ENCODE measurements around the gene ETFB. TPM values are rescaled to one million over a fixed set of nuclear protein-coding genes. Genes with fewer than 3 reads are reported as not detected.

Gene ETFB
- total RNA-seq, 1 experiment from 2014 or later = 140 TPM

DNA sequence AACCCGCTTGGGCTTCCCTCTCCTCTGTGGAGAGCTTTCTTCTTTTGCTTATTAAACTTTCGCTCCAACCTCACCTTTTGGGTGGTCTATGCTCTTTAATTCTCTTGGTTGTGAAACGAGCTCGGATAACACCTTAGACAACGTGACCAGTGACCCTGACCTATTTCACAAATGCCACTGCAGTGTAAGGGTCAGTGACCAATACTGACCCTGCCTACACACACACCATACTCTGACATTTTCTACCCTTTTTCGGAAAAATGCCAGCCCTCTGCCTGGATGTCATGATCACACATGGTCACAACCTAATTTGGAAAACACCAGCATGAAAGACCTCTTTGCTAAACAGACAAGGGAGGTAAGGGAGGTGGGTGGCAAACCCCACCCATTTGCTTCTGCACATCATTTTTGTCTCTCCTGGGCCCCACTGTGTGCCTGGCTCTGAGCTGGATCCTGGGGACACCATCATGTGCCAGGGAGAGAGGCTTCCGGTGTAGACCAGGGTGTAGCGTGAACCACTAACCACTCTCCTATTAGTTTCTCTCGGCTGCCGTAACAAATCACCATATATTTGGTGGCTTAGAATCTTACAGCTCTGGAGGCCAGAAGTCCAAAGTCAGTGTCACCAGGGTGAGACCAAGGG is 9.9 kb downstream of the ETFB start:
- Histone ChIP-seq H3K4me1 (ENCODE audit: control insufficient read depth in 1 of 2, insufficient read depth in 2 of 2, low read length in 2 of 2) (peaks cover 16 to 25% of the 10 kb centered on the region in 2 experiments), H3K4me3 (replicated peaks in 1 of 2; ENCODE audit: low read depth in 1 of 2, low read length in 2 of 2) (no peak overlapping the region), H3K9me2 (ENCODE audit: insufficient read depth) (no peaks in the 10 kb centered on the region), H3K9me3 (ENCODE audit: control insufficient read depth in 1 of 2, insufficient read depth in 1 of 2, low read depth in 1 of 2, low read length in 2 of 2) (no peaks in the 10 kb centered on the region), H3K4me2 (ENCODE audit: low read length) (no peak overlapping the region), H3K9ac (ENCODE audit: low read length) (no peak overlapping the region), H3K27me3 (ENCODE audit: insufficient read depth, low read length) (no peaks in the 10 kb centered on the region), H3K79me2 (ENCODE audit: insufficient read depth, low read length) (peaks cover 21% of the 10 kb centered on the region), H2AFZ (ENCODE audit: low read depth, low read length, poor library complexity, severe bottlenecking) (no peak overlapping the region), H3K27ac (ENCODE audit: low read depth, low read length) (no peak overlapping the region), H3K36me3 (ENCODE audit: control insufficient read depth in 1 of 2, insufficient read depth in 2 of 2, low read length in 2 of 2) (no peaks in the 10 kb centered on the region), H4K20me1 (ENCODE audit: insufficient read depth) (no peaks in the 10 kb centered on the region)
- no peak for ATAC-seq
- ChIA-PET CTCF (no interaction called here), RAD21 (ENCODE audit: low non-redundant PET in 1 of 2, low total read pairs in 2 of 2, uncharacterized antibody in 2 of 2, unreplicated experiment in 2 of 2) (no interaction called here), POLR2A (no interaction called here)
- TF ChIP-seq EGR1 (IDR thresholded peaks at IDR 0.05; ENCODE audit: low read depth) (no peak), ZNF274 (IDR thresholded peaks at IDR 0.05; ENCODE audit: low read depth, low read length) (no peak), TCF7L2 (IDR thresholded peaks at IDR 0.05; ENCODE audit: borderline replicate concordance, extremely low read depth, insufficient read depth, insufficient read length) (no peak), CEBPB (IDR thresholded peaks at IDR 0.05; ENCODE audit: low read depth) (no peak), SRF (IDR thresholded peaks at IDR 0.05; ENCODE audit: low read depth) (no peak), CBX3 (IDR thresholded peaks at IDR 0.05; ENCODE audit: low read depth) (no peak), EZH2phosphoT487 (IDR thresholded peaks at IDR 0.05; ENCODE audit: borderline replicate concordance) (no peak), FOSL1 (IDR thresholded peaks at IDR 0.05; ENCODE audit: low read depth) (no peak), SIN3A (IDR thresholded peaks at IDR 0.05; ENCODE audit: low read depth) (no peak), ELF1 (IDR thresholded peaks at IDR 0.05; ENCODE audit: borderline replicate concordance, low read depth) (no peak), ATF3 (IDR thresholded peaks at IDR 0.05) (no peak), POLR2A (IDR thresholded peaks at IDR 0.05; ENCODE audit: borderline replicate concordance, extremely low read depth, insufficient read depth, insufficient read length) (no peak), JUND (IDR thresholded peaks at IDR 0.05) (no peak)
- TF ChIP-seq, protein P1, sequence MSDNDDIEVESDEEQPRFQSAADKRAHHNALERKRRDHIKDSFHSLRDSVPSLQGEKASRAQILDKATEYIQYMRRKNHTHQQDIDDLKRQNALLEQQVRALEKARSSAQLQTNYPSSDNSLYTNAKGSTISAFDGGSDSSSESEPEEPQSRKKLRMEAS (IDR thresholded peaks at IDR 0.05) = no peak
- TF ChIP-seq, protein P2, sequence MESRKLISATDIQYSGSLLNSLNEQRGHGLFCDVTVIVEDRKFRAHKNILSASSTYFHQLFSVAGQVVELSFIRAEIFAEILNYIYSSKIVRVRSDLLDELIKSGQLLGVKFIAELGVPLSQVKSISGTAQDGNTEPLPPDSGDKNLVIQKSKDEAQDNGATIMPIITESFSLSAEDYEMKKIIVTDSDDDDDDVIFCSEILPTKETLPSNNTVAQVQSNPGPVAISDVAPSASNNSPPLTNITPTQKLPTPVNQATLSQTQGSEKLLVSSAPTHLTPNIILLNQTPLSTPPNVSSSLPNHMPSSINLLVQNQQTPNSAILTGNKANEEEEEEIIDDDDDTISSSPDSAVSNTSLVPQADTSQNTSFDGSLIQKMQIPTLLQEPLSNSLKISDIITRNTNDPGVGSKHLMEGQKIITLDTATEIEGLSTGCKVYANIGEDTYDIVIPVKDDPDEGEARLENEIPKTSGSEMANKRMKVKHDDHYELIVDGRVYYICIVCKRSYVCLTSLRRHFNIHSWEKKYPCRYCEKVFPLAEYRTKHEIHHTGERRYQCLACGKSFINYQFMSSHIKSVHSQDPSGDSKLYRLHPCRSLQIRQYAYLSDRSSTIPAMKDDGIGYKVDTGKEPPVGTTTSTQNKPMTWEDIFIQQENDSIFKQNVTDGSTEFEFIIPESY (IDR thresholded peaks at IDR 0.05; ENCODE audit: extremely low read depth, insufficient replicate concordance, low read length) = no peak
- TF ChIP-seq, protein P3, sequence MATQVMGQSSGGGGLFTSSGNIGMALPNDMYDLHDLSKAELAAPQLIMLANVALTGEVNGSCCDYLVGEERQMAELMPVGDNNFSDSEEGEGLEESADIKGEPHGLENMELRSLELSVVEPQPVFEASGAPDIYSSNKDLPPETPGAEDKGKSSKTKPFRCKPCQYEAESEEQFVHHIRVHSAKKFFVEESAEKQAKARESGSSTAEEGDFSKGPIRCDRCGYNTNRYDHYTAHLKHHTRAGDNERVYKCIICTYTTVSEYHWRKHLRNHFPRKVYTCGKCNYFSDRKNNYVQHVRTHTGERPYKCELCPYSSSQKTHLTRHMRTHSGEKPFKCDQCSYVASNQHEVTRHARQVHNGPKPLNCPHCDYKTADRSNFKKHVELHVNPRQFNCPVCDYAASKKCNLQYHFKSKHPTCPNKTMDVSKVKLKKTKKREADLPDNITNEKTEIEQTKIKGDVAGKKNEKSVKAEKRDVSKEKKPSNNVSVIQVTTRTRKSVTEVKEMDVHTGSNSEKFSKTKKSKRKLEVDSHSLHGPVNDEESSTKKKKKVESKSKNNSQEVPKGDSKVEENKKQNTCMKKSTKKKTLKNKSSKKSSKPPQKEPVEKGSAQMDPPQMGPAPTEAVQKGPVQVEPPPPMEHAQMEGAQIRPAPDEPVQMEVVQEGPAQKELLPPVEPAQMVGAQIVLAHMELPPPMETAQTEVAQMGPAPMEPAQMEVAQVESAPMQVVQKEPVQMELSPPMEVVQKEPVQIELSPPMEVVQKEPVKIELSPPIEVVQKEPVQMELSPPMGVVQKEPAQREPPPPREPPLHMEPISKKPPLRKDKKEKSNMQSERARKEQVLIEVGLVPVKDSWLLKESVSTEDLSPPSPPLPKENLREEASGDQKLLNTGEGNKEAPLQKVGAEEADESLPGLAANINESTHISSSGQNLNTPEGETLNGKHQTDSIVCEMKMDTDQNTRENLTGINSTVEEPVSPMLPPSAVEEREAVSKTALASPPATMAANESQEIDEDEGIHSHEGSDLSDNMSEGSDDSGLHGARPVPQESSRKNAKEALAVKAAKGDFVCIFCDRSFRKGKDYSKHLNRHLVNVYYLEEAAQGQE (IDR thresholded peaks at IDR 0.05; ENCODE audit: low read depth) = no peak
- no peak for DNase-seq (ENCODE audit: low read depth, low spot score)
- intact Hi-C loops (cut with micrococcal nuclease) = no loop called here
- BruUV-seq (replicated peaks) = no TSS peak

Data from HCT116 (cell line).